Loucy (cell line): ENCODE measurements around the gene DCK.

ENCODE experiments used
- CTCF ChIP-seq: fragments of 200-600 bp; sonication (generic); conservative IDR thresholded peaks from 2 replicates; pipeline ENCODE4 v1.5.1; 2014; ENCODE audit warnings: mild to moderate bottlenecking, antibody characterized with exemption, low read length
- EZH2phosphoT487 ChIP-seq: fragments of 200-600 bp; IDR thresholded peaks from 2 replicates; pipeline ENCODE4 v1.6.1; 2018; ENCODE audit warnings: antibody characterized with exemption, mild to moderate bottlenecking, moderate library complexity, borderline replicate concordance

GRCh38 chr4:70980196-70980595 is 13.3 kb upstream of the DCK start:
- no peak for TF ChIP-seq CTCF
- TF ChIP-seq EZH2phosphoT487 = no peak
